Measurements from ENCODE around the gene LHPP.

Gene LHPP

GRCh38 chr10:124523901-124524300 lies 62.3 kb downstream of the LHPP start:
- H3K4ac ChIP-seq (ENCODE audit: low read depth in 1 of 2, low read length in 2 of 2), result no peak overlapping the region
- peak overlapping the region; percentile 5 for H4K91ac ChIP-seq (ENCODE audit: low read length)
- no peak overlapping the region for H2BK5ac ChIP-seq (ENCODE audit: low read depth, low read length, poor library complexity, severe bottlenecking)
- no peak overlapping the region for H3K27ac ChIP-seq (ENCODE audit: low read length, poor library complexity, severe bottlenecking)
- H3K9me3 ChIP-seq (ENCODE audit: control insufficient read depth, low read length), result no peaks in the 10 kb centered on the region
- H3K4me2 ChIP-seq (ENCODE audit: low read length, poor library complexity, severe bottlenecking), result no peak overlapping the region
- 81% methylated on average over 5 of the region's 5 CpGs for WGBS
- no peak overlapping the region for H3K4me3 ChIP-seq (ENCODE audit: insufficient read depth in 1 of 2, low read depth in 1 of 2, low read length in 2 of 2)
- H4K8ac ChIP-seq (ENCODE audit: low read length), result peak overlapping the region; percentile 73
- no peak overlapping the region for H3K9ac ChIP-seq (ENCODE audit: low read length)
- no peak for DNase-seq
- H2BK120ac ChIP-seq (ENCODE audit: low read depth, low read length), result peak overlapping the region; percentile 9
- H3K23ac ChIP-seq (ENCODE audit: low read length in 2 of 2), result no peak overlapping the region
- peak overlapping the region; percentile 10 to 52 for H3K18ac ChIP-seq (ENCODE audit: low read depth in 1 of 2, low read length in 2 of 2)
- H3K27me3 ChIP-seq (ENCODE audit: control insufficient read depth in 1 of 2, insufficient read depth in 1 of 2, low read length in 2 of 2), result no peaks in the 10 kb centered on the region
- H3K79me1 ChIP-seq (replicated peaks; ENCODE audit: low read length, poor library complexity, severe bottlenecking), result no peaks in the 10 kb centered on the region
- H2AK5ac ChIP-seq (ENCODE audit: low read length, severe bottlenecking), result no peak overlapping the region
- H3K4me1 ChIP-seq (ENCODE audit: control insufficient read depth, insufficient read depth, low read depth, low read length), result peaks cover 10% of the 10 kb centered on the region
- no peak overlapping the region for H3K14ac ChIP-seq (ENCODE audit: low read length in 2 of 2)
- no peak overlapping the region for H2BK15ac ChIP-seq (ENCODE audit: low read depth, poor library complexity, severe bottlenecking)
- peak overlapping the region in 1 of 2 experiments; percentile 1 for H2BK12ac ChIP-seq (ENCODE audit: low read length in 2 of 2)
- no peak overlapping the region for H2AFZ ChIP-seq (ENCODE audit: low read depth, low read length)
- H3K36me3 ChIP-seq (ENCODE audit: control insufficient read depth in 1 of 2, insufficient read depth in 2 of 2, low read depth in 1 of 2, low read length in 2 of 2), result peaks cover 0 to 4% of the 10 kb centered on the region in 2 experiments

GRCh38 chr10:124524991-124525653 lies 63.5 kb downstream of the LHPP start:
- H2AK5ac ChIP-seq (ENCODE audit: low read length, severe bottlenecking), result no peak overlapping the region
- no peaks in the 10 kb centered on the region for H3K9me3 ChIP-seq (ENCODE audit: control insufficient read depth, low read length)
- H3K36me3 ChIP-seq (ENCODE audit: control insufficient read depth in 1 of 2, insufficient read depth in 2 of 2, low read depth in 1 of 2, low read length in 2 of 2), result peaks cover 0 to 4% of the 10 kb centered on the region in 2 experiments
- peak overlapping the region in 1 of 2 experiments; percentile 26 for H3K14ac ChIP-seq (ENCODE audit: low read length in 2 of 2)
- peaks cover 15% of the 10 kb centered on the region for H3K4me1 ChIP-seq (ENCODE audit: control insufficient read depth, insufficient read depth, low read depth, low read length)
- H2BK120ac ChIP-seq (ENCODE audit: low read depth, low read length), result no peak overlapping the region
- DNase-seq, result peak; percentile 63
- H3K27me3 ChIP-seq (ENCODE audit: control insufficient read depth in 1 of 2, insufficient read depth in 1 of 2, low read length in 2 of 2), result no peaks in the 10 kb centered on the region
- peak overlapping the region; percentile 18 for H2AFZ ChIP-seq (ENCODE audit: low read depth, low read length)
- H3K9ac ChIP-seq (ENCODE audit: low read length), result no peak overlapping the region
- WGBS, result 48% methylated on average over 23 of the region's 23 CpGs
- H3K18ac ChIP-seq (ENCODE audit: low read depth in 1 of 2, low read length in 2 of 2), result peak overlapping the region; percentile 11 to 74
- no peak overlapping the region for H2BK15ac ChIP-seq (ENCODE audit: low read depth, poor library complexity, severe bottlenecking)
- H4K91ac ChIP-seq (ENCODE audit: low read length), result peak overlapping the region; percentile 36
- H2BK12ac ChIP-seq (ENCODE audit: low read length in 2 of 2), result peak overlapping the region in 1 of 2 experiments; percentile 78
- H3K4me2 ChIP-seq (ENCODE audit: low read length, poor library complexity, severe bottlenecking), result no peak overlapping the region
- H2BK5ac ChIP-seq (ENCODE audit: low read depth, low read length, poor library complexity, severe bottlenecking), result no peak overlapping the region
- H4K8ac ChIP-seq (ENCODE audit: low read length), result peak overlapping the region; percentile 12
- H3K79me1 ChIP-seq (replicated peaks; ENCODE audit: low read length, poor library complexity, severe bottlenecking), result no peaks in the 10 kb centered on the region
- H3K4ac ChIP-seq (ENCODE audit: low read depth in 1 of 2, low read length in 2 of 2), result peak overlapping the region; percentile 46 to 64
- no peak overlapping the region for H3K27ac ChIP-seq (ENCODE audit: low read length, poor library complexity, severe bottlenecking)
- no peak overlapping the region for H3K4me3 ChIP-seq (ENCODE audit: insufficient read depth in 1 of 2, low read depth in 1 of 2, low read length in 2 of 2)
- H3K23ac ChIP-seq (ENCODE audit: low read length in 2 of 2), result peak overlapping the region in 1 of 2 experiments; percentile 85

GRCh38 chr10:124525751-124526600 lies 64.4 kb downstream of the LHPP start:
- Histone ChIP-seq H3K27me3 (ENCODE audit: control insufficient read depth in 1 of 2, insufficient read depth in 1 of 2, low read length in 2 of 2) (no peaks in the 10 kb centered on the region), H3K79me1 (replicated peaks; ENCODE audit: low read length, poor library complexity, severe bottlenecking) (no peaks in the 10 kb centered on the region), H2BK12ac (ENCODE audit: low read length in 2 of 2) (peak overlapping the region; percentile 23 to 46), H2AK5ac (ENCODE audit: low read length, severe bottlenecking) (no peak overlapping the region), H3K4ac (ENCODE audit: low read depth in 1 of 2, low read length in 2 of 2) (peak overlapping the region in 1 of 2 experiments; percentile 64), H3K14ac (ENCODE audit: low read length in 2 of 2) (peak overlapping the region in 1 of 2 experiments; percentile 19), H3K18ac (ENCODE audit: low read depth in 1 of 2, low read length in 2 of 2) (peak overlapping the region; percentile 11 to 44), H3K36me3 (ENCODE audit: control insufficient read depth in 1 of 2, insufficient read depth in 2 of 2, low read depth in 1 of 2, low read length in 2 of 2) (peaks cover 0 to 4% of the 10 kb centered on the region in 2 experiments), H4K8ac (ENCODE audit: low read length) (peak overlapping the region; percentile 64), H2AFZ (ENCODE audit: low read depth, low read length) (no peak overlapping the region), H4K91ac (ENCODE audit: low read length) (peak overlapping the region; percentile 36), H2BK5ac (ENCODE audit: low read depth, low read length, poor library complexity, severe bottlenecking) (no peak overlapping the region), H3K4me2 (ENCODE audit: low read length, poor library complexity, severe bottlenecking) (no peak overlapping the region), H3K9ac (ENCODE audit: low read length) (no peak overlapping the region), H2BK15ac (ENCODE audit: low read depth, poor library complexity, severe bottlenecking) (peak overlapping the region; percentile 60), H3K23ac (ENCODE audit: low read length in 2 of 2) (no peak overlapping the region), H3K4me1 (ENCODE audit: control insufficient read depth, insufficient read depth, low read depth, low read length) (peaks cover 18% of the 10 kb centered on the region), H2BK120ac (ENCODE audit: low read depth, low read length) (peak overlapping the region; percentile 36), H3K4me3 (ENCODE audit: insufficient read depth in 1 of 2, low read depth in 1 of 2, low read length in 2 of 2) (no peak overlapping the region), H3K27ac (ENCODE audit: low read length, poor library complexity, severe bottlenecking) (no peak overlapping the region), H3K9me3 (ENCODE audit: control insufficient read depth, low read length) (no peaks in the 10 kb centered on the region)
- WGBS, result 90% methylated on average over 20 of the region's 20 CpGs
- no peak for DNase-seq
